Ascending aorta (tissue), 2 donors: ENCODE measurements around the gene ARHGEF7. TPM values are rescaled to one million over a fixed set of nuclear protein-coding genes. Genes with fewer than 3 reads are reported as not detected.

Experiments used
- DNase-seq, 2 donors: peaks; one replicate each; pipeline ENCODE4 v3.0.0-alpha.2; 2019; ENCODE audit warnings: low spot score in 2 of 2
- H3K27ac ChIP-seq, 2 donors: fragments of 200-600 bp; sonication (generic); one replicate each; pipeline ENCODE4 v1.5.1; 2016 to 2017; ENCODE audit warnings: mild to moderate bottlenecking in 1 of 2
- H3K27me3 ChIP-seq: fragments of 200-600 bp; sonication (generic); one replicate; pipeline ENCODE4 v1.5.1; 2017
- H3K36me3 ChIP-seq, 2 donors: fragments of 200-600 bp; sonication (generic); one replicate each; pipeline ENCODE4 v1.5.1; 2016
- H3K4me1 ChIP-seq, 2 donors: fragments of 200-600 bp; sonication (generic); one replicate each; pipeline ENCODE4 v1.5.1; 2016 to 2017; ENCODE audit warnings: mild to moderate bottlenecking in 1 of 2
- H3K4me3 ChIP-seq, 2 donors: fragments of 200-600 bp; sonication (generic); one replicate each; pipeline ENCODE4 v1.5.1; 2016 to 2017; ENCODE audit warnings: mild to moderate bottlenecking in 1 of 2
- H3K9me3 ChIP-seq, 2 donors: fragments of 200-600 bp; sonication (generic); one replicate each; pipeline ENCODE4 v1.5.1; 2016
- intact Hi-C: fragments of 100-400 bp; cut with DNase I; formaldehyde crosslinking; loops from one replicate; pipeline ENCODE4 v1.15.1; 2023
- total RNA-seq: library from RNA; depleted of rRNA; stranded (reverse); fragments of >200 nt; gene quantifications from one replicate; pipeline ENCODE4 v1.1.0, GENCODE V29; 2016
- TF ChIP-seq, protein P1 (sequence below), 3 experiments: fragments of 200-600 bp in 2 of 3; fragments of 450-650 bp in 1 of 3; sonication (generic) in 2 of 3; IDR thresholded peaks; one replicate each; pipeline ENCODE4 v1.5.1; 2016 to 2019; ENCODE audit warnings: antibody characterized with exemption in 3 of 3, mild to moderate bottlenecking in 1 of 3, moderate library complexity in 1 of 3

Gene ARHGEF7
- total RNA-seq, 1 donor from 2014 or later: 32.2 TPM

DNA sequence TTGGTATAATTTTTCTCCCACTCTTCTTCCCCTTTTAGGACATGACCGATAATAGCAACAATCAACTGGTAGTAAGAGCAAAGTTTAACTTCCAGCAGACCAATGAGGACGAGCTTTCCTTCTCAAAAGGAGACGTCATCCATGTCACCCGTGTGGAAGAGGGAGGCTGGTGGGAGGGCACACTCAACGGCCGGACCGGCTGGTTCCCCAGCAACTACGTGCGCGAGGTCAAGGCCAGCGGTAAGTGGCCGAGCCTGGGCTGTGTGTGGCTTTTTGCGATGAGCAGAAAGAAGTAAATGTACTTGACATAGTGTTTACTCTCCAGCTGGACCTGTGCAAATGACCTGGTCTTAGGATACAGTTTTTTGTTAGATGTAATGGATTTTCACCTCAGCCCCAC is 102.5 kb downstream of the ARHGEF7 start:
- Histone ChIP-seq H3K4me3 (peak overlapping the region; percentile 21 to 26), H3K9me3 (no peaks in the 10 kb centered on the region), H3K36me3 (no peaks in the 10 kb centered on the region), H3K27ac (peak overlapping the region; percentile 77 to 82), H3K4me1 (peaks cover 12 to 59% of the 10 kb centered on the region in 2 donors), H3K27me3 (no peaks in the 10 kb centered on the region)
- peak in 1 of 2 donors; percentile 73 for DNase-seq
- intact Hi-C loops: loop anchor here (2.0 to 10.0 kb wide), 4 partner anchors 39 to 503 kb away; partner anchors contain the start of genes ARHGEF7 and ING1
- TF ChIP-seq, protein P1, sequence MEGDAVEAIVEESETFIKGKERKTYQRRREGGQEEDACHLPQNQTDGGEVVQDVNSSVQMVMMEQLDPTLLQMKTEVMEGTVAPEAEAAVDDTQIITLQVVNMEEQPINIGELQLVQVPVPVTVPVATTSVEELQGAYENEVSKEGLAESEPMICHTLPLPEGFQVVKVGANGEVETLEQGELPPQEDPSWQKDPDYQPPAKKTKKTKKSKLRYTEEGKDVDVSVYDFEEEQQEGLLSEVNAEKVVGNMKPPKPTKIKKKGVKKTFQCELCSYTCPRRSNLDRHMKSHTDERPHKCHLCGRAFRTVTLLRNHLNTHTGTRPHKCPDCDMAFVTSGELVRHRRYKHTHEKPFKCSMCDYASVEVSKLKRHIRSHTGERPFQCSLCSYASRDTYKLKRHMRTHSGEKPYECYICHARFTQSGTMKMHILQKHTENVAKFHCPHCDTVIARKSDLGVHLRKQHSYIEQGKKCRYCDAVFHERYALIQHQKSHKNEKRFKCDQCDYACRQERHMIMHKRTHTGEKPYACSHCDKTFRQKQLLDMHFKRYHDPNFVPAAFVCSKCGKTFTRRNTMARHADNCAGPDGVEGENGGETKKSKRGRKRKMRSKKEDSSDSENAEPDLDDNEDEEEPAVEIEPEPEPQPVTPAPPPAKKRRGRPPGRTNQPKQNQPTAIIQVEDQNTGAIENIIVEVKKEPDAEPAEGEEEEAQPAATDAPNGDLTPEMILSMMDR (IDR thresholded peaks at IDR 0.05): no peak

DNA sequence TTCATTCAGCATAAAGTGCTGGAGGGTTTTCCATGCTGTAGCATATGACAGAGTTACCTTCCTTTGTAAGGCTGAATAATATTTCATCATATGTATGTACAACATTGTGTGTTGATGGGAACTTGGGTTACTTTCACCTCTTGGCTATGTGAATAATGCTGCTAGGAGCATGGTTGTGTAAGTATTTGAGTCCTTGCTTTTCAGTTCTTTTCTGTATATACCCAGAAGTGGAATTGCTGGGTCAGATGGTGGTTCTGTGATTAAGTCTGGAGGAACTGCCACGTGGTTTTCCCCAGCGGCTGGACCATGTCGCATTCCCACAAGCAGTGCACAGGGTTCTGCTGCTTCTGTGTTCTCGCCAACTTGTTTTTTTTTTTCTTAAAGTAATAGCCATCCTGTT is 104.2 kb downstream of the ARHGEF7 start:
- Histone ChIP-seq H3K27me3 (no peaks in the 10 kb centered on the region), H3K4me3 (no peak overlapping the region), H3K27ac (peak overlapping the region; percentile 77 to 82), H3K9me3 (no peaks in the 10 kb centered on the region), H3K4me1 (peaks cover 12 to 52% of the 10 kb centered on the region in 2 donors), H3K36me3 (no peaks in the 10 kb centered on the region)
- intact Hi-C loops: loop anchor here (2.0 to 10.0 kb wide), 3 partner anchors 40 to 504 kb away; partner anchors contain the start of gene ING1
- peak in 1 of 2 donors; percentile 88 for DNase-seq
- TF ChIP-seq, protein P1 (IDR thresholded peaks at IDR 0.05): no peak

DNA sequence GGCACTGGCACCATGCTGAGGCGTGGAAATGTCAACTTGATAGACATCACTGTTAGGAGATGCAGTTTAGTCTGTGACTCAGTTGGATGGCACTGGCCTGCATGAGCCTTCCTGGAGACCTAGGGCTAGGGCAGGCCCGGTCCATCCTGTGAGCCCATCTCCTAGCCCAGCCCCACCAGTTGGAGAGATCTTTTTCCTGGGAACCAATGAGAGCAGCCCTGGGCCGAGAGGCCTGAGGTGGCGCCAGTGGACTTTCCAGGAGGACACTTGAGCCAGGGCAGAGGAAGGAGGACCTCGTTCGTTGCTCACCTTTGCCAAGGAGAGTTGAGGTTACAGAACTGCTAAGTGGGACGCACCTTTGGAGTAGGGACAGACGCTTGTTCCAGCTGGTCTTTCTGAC is 104.8 kb downstream of the ARHGEF7 start:
- TF ChIP-seq, protein P1 (IDR thresholded peaks at IDR 0.05): no peak
- peak in 1 of 2 donors; percentile 54 for DNase-seq
- peaks cover 12 to 52% of the 10 kb centered on the region in 2 donors for H3K4me1 ChIP-seq
- H3K9me3 ChIP-seq: no peaks in the 10 kb centered on the region
- no peaks in the 10 kb centered on the region for H3K36me3 ChIP-seq
- no peaks in the 10 kb centered on the region for H3K27me3 ChIP-seq
- peak overlapping the region in 1 of 2 donors; percentile 3 for H3K4me3 ChIP-seq
- intact Hi-C loops: loop anchor here (2.0 to 10.0 kb wide), 3 partner anchors 41 to 505 kb away; partner anchors contain the start of gene ING1
- H3K27ac ChIP-seq: peak overlapping the region; percentile 77 to 80

DNA sequence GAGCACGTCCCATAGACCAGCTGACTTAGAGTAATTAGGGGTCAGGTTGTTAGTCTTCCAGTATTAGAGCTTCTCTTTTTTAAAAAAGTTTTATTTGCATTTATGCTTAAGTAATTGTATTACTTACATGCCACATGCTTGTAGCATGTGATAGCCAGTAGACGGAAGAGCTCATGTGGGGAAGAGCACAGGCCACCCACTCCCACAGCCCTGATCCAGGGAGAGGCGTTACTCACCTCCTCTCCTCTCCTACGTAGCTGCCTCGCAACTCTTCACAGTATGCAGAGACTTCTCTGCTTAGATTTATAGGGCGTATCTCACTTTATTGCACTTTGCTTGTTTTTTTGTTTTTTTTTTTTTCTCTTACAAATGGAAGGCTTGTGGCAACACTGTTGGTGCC is 110.1 kb downstream of the ARHGEF7 start:
- TF ChIP-seq, protein P1 (IDR thresholded peaks at IDR 0.05): no peak
- H3K27me3 ChIP-seq: no peaks in the 10 kb centered on the region
- no peak for DNase-seq
- no peaks in the 10 kb centered on the region for H3K9me3 ChIP-seq
- H3K27ac ChIP-seq: no peak overlapping the region
- intact Hi-C loops: loop anchor here (5.0 kb wide), 2 partner anchors 218 to 308 kb away; partner anchors contain the start of gene ANKRD10
- H3K4me3 ChIP-seq: no peak overlapping the region
- peaks cover 2 to 27% of the 10 kb centered on the region in 2 donors for H3K4me1 ChIP-seq
- no peaks in the 10 kb centered on the region for H3K36me3 ChIP-seq

DNA sequence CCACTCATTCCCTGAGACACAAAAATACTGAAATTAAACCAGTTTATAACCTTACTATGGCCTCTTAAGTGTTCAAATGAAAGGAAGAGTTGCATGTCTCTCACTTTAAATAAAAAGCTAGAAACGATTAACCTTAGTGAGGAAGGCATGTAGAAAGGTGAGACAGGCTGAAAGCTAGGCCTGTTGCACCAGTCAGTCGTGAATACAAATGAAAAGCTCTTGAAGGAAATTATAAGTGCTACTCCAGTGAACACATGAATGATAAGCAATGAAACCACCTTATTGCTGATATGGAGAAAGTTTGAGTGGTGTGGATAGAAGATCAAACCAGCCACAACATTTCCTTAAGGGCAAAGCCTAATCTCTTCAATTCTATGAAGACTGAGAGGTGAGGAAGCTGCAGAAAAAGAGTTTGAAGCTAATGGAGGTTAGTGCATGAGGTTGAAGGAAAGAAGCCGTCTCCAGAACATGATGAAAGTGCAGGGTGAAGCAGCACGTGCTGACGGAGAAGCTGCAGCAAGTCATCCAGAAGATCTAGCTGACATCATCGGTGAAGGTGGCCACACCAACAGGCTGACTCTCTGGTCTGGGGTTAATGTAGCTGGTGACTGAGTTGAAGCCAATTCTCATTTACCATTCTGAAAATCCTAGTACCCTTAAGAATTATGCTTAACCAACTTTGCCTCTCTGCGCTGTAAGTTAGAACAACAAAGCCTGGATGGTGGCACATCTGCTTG is 110.9 kb downstream of the ARHGEF7 start:
- H3K4me3 ChIP-seq: no peak overlapping the region
- no peak for DNase-seq
- TF ChIP-seq, protein P1 (IDR thresholded peaks at IDR 0.05): no peak
- no peaks in the 10 kb centered on the region for H3K36me3 ChIP-seq
- H3K4me1 ChIP-seq: peaks cover 2 to 25% of the 10 kb centered on the region in 2 donors
- intact Hi-C loops: loop anchor here (5.0 kb wide), 2 partner anchors 219 to 309 kb away; partner anchors contain the start of gene ANKRD10
- no peaks in the 10 kb centered on the region for H3K27me3 ChIP-seq
- H3K27ac ChIP-seq: peak overlapping the region in 1 of 2 donors; percentile 1
- no peaks in the 10 kb centered on the region for H3K9me3 ChIP-seq
